ENCODE measurements around the gene PCBP2.
"Not testable (repeated sequence)": the region's sequence is repeated elsewhere in the genome, so short reads cannot be mapped to it uniquely, and the experiment has no call there.

Gene PCBP2

DNA sequence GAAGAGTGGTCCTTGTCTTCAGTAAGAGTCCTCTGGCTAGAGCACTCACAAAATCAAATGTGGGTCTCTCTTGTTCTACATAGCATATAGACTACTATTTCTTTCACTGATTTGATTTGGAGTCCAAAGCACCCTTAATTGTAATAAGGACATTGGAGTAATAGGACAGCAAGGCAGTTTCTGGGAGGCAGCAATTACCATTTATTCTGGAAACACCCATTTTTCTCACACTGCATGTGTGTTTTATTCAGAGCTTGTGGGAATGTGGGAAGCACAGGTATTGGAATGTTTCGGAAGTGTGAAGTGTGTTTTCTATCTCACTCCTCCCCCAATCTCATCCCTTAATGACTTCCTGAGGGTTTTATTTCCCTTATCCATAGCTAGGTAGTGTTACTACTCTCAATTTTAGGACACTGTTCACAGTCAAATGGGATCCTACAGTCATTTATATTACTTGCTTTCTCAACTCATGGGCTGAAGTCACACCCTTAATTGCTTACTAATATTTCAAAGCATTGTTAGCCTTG is 20.2 kb downstream of the PCBP2 start:
- DNase-seq (ENCODE audit: low spot score): no peak

DNA sequence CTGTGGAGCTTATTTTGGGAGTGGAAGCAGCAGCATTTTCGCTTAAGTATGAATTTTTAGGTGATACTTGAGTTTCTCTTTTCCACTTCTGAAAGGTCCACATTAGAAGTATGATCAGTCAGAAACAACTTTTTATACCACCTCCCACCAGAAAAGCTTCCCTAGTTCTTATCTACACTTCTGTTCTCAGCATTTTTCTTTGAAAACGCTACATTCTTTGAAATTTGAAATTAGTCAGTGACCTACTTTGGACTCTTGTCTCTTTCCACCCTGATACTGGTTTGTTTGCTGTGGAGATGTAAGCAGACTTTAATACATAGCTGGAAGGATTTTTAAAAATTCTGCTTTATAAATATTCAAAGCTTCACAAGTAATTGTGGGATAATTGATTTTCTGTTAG is 22.2 kb downstream of the PCBP2 start:
- DNase-seq (ENCODE audit: low spot score): no peak

DNA sequence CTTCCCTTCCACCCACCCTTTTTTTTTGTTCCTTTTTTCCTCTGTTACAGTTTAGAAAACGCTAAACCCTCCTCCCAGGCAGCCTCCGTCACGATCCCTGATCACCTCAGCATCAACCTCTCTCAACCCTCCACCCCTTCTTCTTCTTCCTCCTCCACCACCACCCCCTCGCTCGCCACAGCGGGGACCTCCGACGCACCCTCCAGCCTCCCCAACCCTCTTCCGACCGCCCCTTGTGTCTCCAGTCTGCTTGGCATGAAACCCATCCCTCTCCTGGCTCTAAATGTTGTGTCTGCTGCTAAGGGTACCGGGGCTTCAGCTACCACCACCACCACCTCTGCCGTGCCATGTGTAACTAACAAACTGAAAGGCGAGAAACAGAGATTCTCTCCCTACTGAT is 22.9 kb downstream of the PCBP2 start:
- no peak for DNase-seq (ENCODE audit: low spot score)

DNA sequence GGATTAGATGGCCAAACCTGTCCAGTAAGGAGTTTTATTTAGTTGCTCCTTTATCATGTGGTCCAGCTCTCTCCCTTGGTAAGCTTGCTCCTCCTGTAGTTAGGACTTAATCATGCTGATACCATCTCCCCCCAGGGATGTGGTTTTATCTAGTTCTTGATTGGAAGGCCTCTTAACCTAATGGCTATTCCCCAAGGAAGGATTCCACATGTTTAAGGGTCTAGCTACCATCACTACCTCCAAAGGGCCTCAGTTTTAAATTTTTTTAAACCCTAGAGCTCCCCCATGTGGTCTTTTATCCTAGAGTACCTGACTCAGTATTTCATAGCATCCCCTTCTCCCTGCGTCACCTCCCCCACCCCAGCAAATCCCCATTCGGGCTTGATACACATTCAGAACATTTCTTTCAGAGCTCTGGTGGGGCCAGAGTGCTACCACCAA is 24.9 kb downstream of the PCBP2 start:
- DNase-seq (ENCODE audit: low spot score): peak; percentile 36

DNA sequence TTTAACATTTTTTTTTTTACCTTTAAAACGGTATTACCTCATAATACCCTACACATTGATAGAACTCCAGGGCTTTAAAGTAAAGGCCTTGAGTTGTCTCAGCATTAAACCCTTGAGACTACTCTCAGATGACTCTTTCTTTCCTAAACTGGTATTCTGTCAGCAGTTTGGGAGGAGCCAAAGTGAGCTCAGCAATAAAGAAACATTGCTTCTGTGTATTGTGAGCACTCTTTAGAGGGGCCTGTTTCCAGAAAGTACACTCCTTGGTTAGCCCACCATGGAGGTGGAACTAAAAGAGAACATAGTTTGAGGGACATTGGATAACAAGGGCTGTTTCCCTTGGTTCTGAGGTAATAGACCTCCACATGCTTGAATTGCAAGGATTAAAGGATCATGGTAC is 27.0 kb downstream of the PCBP2 start:
- DNase-seq (ENCODE audit: low spot score): no peak

DNA sequence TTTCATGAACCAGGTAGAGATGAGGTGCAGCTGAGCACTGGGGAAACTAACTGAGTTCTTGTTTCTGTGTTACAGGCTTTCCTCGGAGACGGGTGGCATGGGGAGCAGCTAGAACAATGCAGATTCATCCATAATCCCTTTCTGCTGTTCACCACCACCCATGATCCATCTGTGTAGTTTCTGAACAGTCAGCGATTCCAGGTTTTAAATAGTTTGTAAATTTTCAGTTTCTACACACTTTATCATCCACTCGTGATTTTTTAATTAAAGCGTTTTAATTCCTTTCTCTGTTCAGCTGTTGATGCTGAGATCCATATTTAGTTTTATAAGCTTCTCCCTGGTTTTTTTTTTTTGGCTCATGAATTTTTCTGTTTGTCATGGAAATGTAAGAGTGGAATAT is 27.4 kb downstream of the PCBP2 start:
- no peak for DNase-seq (ENCODE audit: low spot score)

DNA sequence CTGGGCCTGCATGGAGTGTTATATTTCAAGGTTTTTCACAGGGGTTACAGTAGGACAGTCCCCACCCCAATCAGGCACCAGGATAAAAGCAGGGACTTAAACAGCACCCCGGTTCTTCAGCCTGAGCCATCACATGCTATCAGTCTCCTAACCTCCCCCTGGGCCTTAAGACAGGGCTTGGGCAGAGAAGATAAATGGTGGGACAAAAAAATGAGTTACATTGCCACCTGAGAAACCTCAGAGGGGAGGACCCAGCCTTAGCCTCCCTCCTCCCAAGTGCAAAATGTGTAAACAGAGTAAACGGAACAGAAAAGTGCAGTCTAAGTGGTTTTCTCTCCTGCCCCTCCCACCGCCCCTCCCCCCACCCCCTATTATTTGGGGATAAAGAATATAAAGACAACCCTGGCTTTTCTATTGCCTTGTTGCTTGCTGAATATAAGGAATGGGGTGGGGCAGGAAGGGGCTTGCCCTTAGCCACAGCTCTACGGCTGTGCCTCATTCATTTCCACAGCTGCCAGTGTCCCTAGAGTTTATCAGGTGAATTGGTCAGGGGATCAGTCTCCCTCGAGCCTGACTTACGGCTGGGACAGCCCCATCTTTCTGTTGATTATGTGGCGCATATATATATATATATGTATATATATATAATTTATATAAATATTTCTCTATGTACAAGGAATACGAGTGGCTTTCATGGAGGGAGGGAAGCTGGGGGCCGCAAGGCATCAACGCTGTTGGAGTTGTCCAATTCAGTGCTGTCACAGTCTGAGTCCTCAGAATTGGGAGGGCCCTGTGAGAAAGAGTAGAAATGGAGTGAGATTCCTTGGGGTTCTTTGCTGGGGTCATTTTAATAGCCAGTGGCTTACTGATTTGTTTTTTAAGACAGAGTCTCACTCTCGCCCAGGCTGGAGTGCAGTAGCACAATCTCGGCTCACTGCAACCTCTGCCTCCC is 28.9 kb downstream of the PCBP2 start:
- no peak for DNase-seq (ENCODE audit: low spot score)

DNA sequence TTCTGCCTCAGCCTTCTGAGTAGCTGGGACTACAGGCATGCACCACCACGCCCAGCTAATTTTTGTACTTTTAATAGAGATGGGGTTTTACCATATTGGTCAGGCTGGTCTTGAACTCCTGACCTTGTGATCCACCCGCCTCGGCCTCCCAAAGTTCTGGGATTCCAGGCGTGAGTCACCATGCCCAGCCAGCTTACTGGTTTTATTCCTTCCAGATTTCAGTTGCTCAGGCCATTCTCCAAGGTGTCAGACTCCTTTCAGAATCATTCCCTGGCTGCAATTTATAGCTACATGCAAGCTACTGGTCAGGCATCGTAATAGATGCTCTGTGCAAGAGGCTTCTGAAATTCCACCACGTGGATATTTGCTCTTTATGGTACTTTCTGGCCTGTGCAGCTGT is 29.6 kb downstream of the PCBP2 start:
- DNase-seq (ENCODE audit: low spot score): not testable (repeated sequence)

DNA sequence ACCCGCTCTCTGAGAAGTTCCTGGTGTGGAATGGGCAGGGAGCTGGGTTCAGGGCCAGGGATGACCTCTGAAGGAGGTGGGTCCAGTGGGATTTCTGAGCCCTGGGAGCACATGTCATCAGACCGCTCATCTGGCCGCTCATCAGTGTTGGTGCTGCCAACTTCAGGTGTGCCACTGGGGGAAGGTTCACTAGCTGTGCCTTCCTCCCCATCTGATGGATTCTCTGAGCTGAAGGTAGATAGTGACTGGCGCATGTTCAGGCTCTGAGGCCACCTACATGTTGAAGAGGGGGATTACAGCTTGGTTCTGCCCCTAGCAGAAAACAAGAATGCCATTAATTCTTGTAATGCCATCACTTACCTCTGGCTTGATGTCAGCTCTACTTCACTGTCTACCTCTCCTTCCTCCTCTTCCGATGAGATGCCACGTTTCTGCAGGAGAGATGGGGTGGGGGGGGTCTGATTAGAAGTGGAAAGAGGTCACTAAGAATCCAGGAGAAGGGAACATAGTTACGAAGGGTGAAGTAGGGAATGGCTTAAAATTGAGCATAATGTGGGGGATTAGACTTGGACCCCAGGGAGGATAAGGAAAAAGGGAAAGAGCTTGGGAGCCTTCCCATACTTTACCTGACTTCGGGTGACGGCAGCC is 30.2 kb downstream of the PCBP2 start:
- no peak for DNase-seq (ENCODE audit: low spot score)

DNA sequence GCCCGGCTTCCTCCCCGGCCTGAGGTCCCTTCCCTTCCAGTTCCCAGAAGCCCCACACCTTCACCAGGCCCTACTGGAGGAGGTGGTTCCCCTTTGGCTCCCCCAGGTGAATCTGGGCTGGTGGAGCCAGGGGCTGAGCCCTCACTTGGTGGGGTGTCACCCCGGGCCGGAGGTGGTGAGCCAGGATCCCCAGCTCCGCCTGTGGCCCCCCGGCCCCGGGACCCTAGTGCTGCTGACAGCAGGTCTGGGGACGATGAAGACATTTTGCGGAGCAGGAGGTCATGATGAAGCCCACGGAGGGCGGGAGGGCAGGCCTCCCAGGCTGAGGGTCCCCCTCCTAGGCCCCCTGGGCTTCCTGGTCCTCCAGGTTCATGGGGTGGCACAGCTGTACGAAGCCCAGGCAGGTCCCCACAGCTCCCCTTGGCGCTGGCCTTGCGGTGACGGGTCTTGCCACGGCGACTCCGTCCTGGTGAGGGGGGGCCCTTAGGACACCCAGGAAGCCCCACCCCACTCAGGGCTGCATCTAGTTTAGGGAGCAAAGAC is 30.8 kb downstream of the PCBP2 start:
- DNase-seq (ENCODE audit: low spot score): no peak

DNA sequence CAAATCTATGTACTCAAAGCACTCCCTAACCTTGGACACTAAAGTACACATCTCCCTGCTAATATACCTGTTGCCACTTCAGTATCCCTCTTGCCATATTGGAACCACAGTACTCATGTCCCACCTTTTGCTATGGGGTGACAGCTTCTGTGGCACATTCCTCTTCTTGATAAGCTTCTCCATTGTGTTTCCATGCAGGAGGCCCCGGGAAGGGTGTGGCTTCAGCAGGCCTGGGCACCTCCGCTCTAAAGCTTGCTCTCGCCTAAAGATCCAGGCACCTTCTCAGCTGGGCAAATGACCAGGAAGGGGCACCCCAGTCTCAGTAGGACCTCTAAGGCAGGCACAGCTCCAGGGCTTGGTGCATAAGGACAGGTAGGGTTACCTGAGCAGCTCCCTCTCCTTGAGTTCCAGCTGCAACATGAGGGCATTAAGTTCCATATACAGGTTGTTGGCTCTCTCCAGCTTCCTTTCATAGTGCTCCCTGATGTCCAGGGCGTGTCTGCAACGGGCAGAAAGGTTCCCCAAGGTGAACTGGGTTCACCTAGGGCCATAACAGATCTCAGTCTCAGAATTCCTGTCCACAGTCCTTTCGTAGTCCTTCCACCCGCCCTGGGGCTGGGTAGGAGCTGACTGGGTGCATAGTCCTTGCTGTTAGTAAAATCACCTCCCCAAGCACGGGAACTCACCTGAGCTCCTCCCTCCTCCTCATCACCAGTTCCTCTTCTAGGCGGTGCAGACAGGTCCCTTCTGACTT is 31.5 kb downstream of the PCBP2 start:
- DNase-seq (ENCODE audit: low spot score): no peak

DNA sequence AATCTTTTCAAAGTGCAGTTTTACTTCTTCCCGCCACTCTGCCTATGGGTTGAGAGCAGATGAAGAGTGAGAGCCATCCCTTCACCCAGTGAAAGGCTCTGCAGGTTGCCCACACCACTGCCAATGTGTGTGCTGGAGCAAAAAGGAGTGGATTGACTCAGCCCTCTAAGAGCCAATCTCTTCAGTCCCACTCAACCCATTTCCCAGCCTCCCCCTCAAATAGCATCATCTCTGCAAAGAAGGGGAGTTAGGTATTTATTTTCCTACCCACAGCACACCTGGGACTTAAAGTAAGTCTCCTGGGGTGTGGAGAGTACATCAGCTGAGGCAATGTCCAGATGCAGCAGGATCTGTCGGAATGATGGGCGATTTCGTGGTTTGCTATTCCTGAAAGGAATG is 32.1 kb downstream of the PCBP2 start:
- DNase-seq (ENCODE audit: low spot score): no peak

DNA sequence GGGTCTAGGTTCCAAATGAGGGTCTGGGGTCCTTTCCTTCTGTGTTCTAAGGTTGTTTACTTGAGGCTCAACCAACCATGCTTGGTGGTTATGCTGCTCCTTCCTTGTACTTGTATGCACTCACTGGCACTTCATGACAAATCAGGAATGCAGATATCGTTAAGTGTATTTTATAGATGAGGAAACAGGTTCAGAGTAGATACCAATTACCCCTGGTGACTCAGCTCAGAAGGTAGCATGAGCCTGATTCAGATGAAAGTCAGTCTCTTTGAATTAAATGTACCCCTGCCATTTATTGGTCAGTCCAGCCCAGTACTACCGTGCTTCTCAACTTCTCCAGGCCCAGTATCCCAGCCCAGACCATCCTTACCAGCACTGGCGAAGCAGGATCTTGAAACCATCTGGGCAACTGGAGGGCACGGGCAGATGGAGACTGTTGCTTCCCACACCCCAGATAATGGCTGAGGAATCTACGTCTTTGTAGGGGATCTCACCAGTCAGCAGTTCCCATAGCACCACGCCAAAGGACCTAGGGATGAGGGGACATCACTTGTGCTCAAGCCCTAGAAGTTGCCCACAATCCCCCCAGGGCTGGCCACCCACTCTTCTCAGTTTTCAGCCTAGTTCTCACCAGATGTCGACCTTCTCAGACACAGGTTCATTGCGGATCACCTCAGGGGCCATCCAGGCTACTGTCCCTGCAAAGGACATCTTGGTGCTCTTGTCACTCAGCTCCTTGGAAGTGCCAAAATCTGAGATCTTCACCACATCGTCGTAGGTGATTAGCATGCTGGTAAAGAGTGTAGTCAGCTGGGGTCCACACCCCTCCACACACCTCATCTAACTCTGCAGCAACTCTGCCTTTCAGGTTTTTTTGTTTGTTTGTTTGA is 33.0 kb downstream of the PCBP2 start:
- DNase-seq (ENCODE audit: low spot score): no peak

DNA sequence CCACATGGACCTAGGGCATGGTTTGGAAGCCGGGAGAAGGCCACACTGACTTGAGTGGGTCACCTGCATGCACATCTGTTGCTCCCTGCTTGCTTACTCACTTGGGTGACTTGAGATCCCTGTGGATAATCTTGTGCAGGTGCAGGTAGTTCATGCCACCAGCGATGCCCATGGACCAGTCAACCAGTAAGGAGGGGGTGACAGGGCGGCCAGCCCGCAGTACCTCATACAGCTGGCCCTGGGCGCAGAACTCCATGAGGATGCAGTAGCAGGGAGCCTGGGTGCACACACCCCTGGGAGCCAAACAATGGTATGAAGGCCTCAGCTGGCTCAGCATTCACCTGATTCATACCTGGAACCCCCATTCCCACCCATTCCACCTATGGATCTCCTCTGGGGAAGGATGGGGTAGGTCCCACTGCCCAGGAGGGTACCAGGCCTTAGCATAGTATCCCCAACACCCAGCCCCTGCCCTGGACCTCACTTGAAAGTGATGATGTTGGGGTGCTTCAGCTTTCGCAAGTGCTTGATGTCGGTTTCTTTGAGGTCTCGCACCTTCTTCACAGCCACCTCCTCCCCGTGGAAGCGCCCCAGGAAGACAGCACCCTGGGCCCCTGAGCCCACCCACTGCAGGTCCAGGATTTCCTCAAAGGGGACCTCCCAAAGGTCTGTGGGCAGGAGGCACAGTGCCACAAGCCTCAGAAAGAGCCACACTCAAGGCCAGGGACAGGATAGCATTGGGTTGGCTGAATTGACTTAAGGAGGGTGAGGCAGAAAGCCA is 34.2 kb downstream of the PCBP2 start:
- DNase-seq (ENCODE audit: low spot score): no peak

DNA sequence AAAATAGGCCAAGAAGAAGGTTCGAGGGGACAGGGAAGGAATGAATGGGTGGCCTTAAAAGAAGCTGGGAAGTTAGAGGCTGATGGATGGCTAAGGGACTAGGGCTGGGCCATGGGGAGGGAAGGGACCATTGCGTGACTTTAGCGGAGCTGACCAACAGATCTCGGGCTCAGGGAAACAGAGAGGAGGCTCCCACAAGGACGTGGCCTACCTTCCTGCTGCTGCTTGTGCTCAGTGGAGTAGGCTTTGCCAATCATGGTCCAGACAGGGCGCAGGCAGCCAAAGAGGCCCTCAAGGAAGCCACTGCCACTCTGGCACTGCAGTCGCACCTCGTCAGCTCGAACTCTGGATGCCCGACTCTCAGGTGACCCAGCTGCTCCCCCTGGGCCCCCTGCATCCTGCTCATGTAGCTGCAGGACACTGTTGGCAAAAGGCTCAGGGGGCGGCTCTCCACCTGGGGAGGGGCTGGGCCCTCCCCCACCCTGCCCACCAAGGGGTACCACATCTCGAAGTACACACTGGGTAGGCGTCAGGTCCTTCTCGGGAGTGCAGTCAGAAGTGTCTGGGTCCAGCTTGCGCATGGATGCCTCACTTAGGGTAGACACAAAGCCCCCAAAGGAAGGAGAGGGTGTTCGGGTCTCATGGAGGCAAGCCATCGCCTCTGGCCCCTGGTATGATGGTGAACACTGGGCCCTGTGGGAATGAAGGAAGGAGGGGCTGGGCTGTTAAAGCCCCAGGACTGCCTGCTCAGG is 35.0 kb downstream of the PCBP2 start:
- DNase-seq (ENCODE audit: low spot score): no peak

DNA sequence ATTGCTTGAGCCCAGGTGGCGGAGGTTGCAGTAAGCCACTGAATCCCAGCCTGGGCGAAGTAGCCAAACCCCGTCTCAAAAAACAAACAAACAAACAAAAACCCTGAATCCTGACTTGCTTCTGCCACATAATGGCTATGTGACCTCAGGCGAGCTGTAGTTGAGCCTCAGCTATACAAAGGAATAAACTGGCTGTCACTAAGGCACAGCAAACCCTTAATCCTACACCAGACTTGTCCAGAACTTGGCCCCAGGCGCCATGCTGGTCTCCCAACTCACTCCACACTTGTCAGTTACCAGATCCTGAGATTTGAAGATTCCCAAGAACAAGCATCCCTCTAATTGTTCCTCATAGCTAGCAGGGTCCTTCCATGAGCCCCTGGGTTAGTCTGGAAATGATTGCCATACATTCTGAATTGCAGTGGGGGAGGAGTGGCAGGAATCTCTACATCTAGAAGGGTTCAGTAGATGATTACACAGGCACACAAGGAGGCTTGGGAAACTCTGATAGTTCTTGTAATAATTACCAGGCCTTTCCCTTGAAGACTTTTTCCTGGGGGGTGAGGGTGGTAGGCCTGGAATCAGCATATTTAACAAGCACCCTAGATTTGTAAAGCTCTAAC is 37.5 kb downstream of the PCBP2 start:
- DNase-seq (ENCODE audit: low spot score): no peak

DNA sequence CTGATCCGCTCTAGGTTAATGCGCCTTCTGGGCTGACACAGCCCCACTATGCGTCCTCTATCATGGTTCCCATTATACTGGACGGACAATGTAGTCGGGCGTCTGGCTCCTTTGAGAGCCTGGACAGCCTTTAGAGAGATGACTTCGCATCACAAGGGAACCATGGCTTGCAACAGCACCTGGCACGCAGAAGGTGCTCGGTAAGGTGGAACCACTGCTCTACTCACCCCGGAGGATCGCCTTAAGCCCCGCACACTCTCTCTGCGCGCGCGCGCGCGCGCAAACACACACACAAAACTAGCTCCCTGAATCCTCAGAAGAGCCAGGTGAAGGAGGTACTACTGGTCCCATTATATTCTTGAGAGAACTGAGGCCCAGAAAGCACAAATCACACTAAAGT is 40.3 kb downstream of the PCBP2 start:
- no peak for DNase-seq (ENCODE audit: low spot score)

DNA sequence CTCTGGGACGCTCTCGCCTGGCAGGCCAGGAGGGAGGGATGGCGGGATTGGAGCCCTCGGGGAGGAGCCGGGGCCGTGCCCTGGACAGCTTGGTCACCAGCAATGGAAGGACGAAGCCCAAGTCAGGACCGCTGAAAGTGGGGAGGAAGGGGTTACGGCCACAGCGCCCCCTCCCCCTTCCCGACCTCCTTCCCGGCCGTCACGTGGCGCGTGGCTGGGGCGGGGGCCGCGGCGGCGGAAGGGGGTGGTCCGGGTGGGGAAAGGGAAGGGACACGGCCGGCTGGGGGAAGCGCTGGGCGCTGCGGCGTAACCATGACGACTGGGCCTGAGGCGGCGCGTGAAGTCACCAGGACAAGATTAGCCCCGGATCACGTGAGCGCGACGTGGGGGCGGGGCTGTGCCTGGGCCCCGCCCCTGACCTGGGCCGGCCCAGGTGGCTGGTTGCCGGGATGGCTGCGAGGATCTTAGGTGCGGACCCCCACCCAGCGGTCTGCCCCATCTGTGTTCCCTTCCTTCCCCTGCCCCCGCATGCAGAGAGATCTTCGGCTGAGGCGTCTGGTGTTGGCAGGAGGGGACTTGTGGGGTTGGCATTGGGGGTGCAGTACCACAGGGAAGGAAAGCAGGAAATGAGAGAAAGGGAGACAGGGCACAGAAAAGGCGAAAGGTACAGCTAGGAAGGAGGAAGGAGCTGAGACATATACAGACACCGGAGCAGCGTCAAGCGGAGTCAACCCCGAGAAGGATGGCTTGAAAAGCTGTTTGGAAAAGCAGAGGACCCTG is 41.1 kb downstream of the PCBP2 start:
- DNase-seq (ENCODE audit: low spot score): peak; percentile 95
